KMS-11 (cell line): Measurements from ENCODE around the gene FBXO24.

Source experiments
- H2AFZ ChIP-seq: fragments of 200-600 bp; sonication (generic); 2 replicates; pipeline ENCODE4 v1.6.1; 2016; ENCODE audit warnings: antibody characterized with exemption, mixed run types, low read depth
- H3K27ac ChIP-seq: fragments of 200-600 bp; sonication (generic); 2 replicates; pipeline ENCODE4 v1.6.1; 2016; ENCODE audit warnings: mild to moderate bottlenecking, mixed run types
- H3K27me3 ChIP-seq: fragments of 200-600 bp; sonication (generic); 2 replicates; pipeline ENCODE4 v1.6.1; 2017; ENCODE audit warnings: mild to moderate bottlenecking, low read depth, mixed run types, moderate library complexity; ENCODE audit not compliant: insufficient read depth
- H3K36me3 ChIP-seq: fragments of 200-600 bp; sonication (generic); 2 replicates; pipeline ENCODE4 v1.6.1; 2017; ENCODE audit warnings: mild to moderate bottlenecking, mixed run types; ENCODE audit not compliant: insufficient read depth
- H3K4me1 ChIP-seq: fragments of 200-600 bp; sonication (generic); 2 replicates; pipeline ENCODE4 v1.6.1; 2016; ENCODE audit warnings: mild to moderate bottlenecking, low read depth, mixed run types; ENCODE audit not compliant: poor library complexity, severe bottlenecking
- H3K4me2 ChIP-seq: fragments of 200-600 bp; sonication (generic); 2 replicates; pipeline ENCODE4 v1.7.0; 2016; ENCODE audit warnings: mild to moderate bottlenecking, mixed run types
- H3K4me3 ChIP-seq: fragments of 200-600 bp; sonication (generic); IDR thresholded peaks from 2 replicates; pipeline ENCODE4 v1.6.1; 2017; ENCODE audit warnings: low read depth, low read length, mixed read lengths; ENCODE audit not compliant: insufficient read depth
- H3K79me2 ChIP-seq: fragments of 200-600 bp; sonication (generic); 2 replicates; pipeline ENCODE4 v1.6.1; 2016; ENCODE audit warnings: low read depth, mixed run types; ENCODE audit not compliant: insufficient read depth
- H3K9ac ChIP-seq: fragments of 200-600 bp; sonication (generic); 2 replicates; pipeline ENCODE4 v1.6.1; 2016; ENCODE audit warnings: mild to moderate bottlenecking, mixed run types
- H4K20me1 ChIP-seq: fragments of 200-600 bp; sonication (generic); 2 replicates; pipeline ENCODE4 v1.6.1; 2016; ENCODE audit warnings: mild to moderate bottlenecking, mixed run types; ENCODE audit not compliant: insufficient read depth
- CTCF ChIP-seq: fragments of 200-600 bp; sonication (generic); conservative IDR thresholded peaks from 2 replicates; pipeline ENCODE4 v1.6.1; 2017; ENCODE audit warnings: low read depth, mild to moderate bottlenecking, antibody characterized with exemption, low read length, moderate library complexity, mixed read lengths

Gene FBXO24

GRCh38 chr7:100639995-100640516 is 53.9 kb downstream of the FBXO24 start:
- no peak overlapping the region for H3K4me2 ChIP-seq
- no peaks in the 10 kb centered on the region for H3K4me1 ChIP-seq
- H3K36me3 ChIP-seq, result no peaks in the 10 kb centered on the region
- no peak overlapping the region for H3K27ac ChIP-seq
- no peak overlapping the region for H3K4me3 ChIP-seq
- no peak overlapping the region for H3K9ac ChIP-seq
- H2AFZ ChIP-seq, result no peak overlapping the region
- H4K20me1 ChIP-seq, result no peaks in the 10 kb centered on the region
- peaks cover 49% of the 10 kb centered on the region for H3K27me3 ChIP-seq
- H3K79me2 ChIP-seq, result no peaks in the 10 kb centered on the region
- TF ChIP-seq CTCF, result no peak

- Histone ChIP-seq H3K4me1 (no peaks in the 10 kb centered on the region), H2AFZ (no peak overlapping the region), H3K79me2 (no peaks in the 10 kb centered on the region), H3K36me3 (no peaks in the 10 kb centered on the region), H4K20me1 (no peaks in the 10 kb centered on the region), H3K4me2 (no peak overlapping the region), H3K27ac (no peak overlapping the region), H3K9ac (no peak overlapping the region), H3K27me3 (peaks cover 56% of the 10 kb centered on the region), H3K4me3 (no peak overlapping the region)
- no peak for TF ChIP-seq CTCF
Observed at GRCh38 chr7:100640517-100641440, 54.7 kb downstream of the FBXO24 start.

- H3K4me3 ChIP-seq, result no peak within 1 kb of the TSS
- no peak within 1 kb of the TSS for H3K27ac ChIP-seq
- no peaks in the 10 kb centered on the region for H3K4me1 ChIP-seq
- H3K79me2 ChIP-seq, result no peaks in the 10 kb centered on the region
- H3K36me3 ChIP-seq, result no peaks in the 10 kb centered on the region
- H3K9ac ChIP-seq, result no peak within 1 kb of the TSS
- peaks cover 63% of the 10 kb centered on the region for H3K27me3 ChIP-seq
- H4K20me1 ChIP-seq, result no peaks in the 10 kb centered on the region
- no peak for TF ChIP-seq CTCF
- H2AFZ ChIP-seq, result no peak within 1 kb of the TSS
- no peak within 1 kb of the TSS for H3K4me2 ChIP-seq
Observed at GRCh38 chr7:100641463-100641859, 55.3 kb downstream of the FBXO24 start, which contains the start of gene TFR2. Gene TFR2 (minus strand): TSS chr7:100641552. CDS start chr7:100641509, 43 bp downstream.

- H2AFZ ChIP-seq, result no peak overlapping the region
- no peak overlapping the region for H3K9ac ChIP-seq
- no peak overlapping the region for H3K4me3 ChIP-seq
Observed at GRCh38 chr7:100641860-100642533, 55.9 kb downstream of the FBXO24 start.

More at GRCh38 chr7:100641860-100642533, 55.9 kb downstream of the FBXO24 start:
- Histone ChIP-seq H3K4me1 (no peaks in the 10 kb centered on the region), H3K79me2 (no peaks in the 10 kb centered on the region), H3K4me2 (no peak overlapping the region), H4K20me1 (no peaks in the 10 kb centered on the region), H3K27ac (no peak overlapping the region), H3K36me3 (no peaks in the 10 kb centered on the region), H3K27me3 (peaks cover 68% of the 10 kb centered on the region)
- TF ChIP-seq CTCF, result no peak
